Epithelial cell of proximal tubule (primary cell): ENCODE results near the gene FBXW7. TPM values are rescaled to one million over a fixed set of nuclear protein-coding genes. Genes with fewer than 3 reads are reported as not detected.

Experiments used
- DNase-seq: peaks from one replicate; pipeline ENCODE4 v3.0.0-alpha.2; 2011; ENCODE audit warnings: low read depth
- H3K4me3 ChIP-seq: 2 replicates; pipeline ENCODE4 v1.5.1; 2011; ENCODE audit warnings: low read depth, mild to moderate bottlenecking, low read length
- CTCF ChIP-seq: conservative IDR thresholded peaks from 2 replicates; pipeline ENCODE4 v1.5.1; 2012; ENCODE audit warnings: low read depth, mild to moderate bottlenecking, low read length
- total RNA-seq: library from RNA; depleted of rRNA; stranded (reverse); fragments of >200 nt; gene quantifications from 2 replicates; pipeline ENCODE4 v1.2.3, GENCODE V29; 2015

Gene FBXW7
- total RNA-seq, 1 donor from 2014 or later = 32.9 TPM

DNA sequence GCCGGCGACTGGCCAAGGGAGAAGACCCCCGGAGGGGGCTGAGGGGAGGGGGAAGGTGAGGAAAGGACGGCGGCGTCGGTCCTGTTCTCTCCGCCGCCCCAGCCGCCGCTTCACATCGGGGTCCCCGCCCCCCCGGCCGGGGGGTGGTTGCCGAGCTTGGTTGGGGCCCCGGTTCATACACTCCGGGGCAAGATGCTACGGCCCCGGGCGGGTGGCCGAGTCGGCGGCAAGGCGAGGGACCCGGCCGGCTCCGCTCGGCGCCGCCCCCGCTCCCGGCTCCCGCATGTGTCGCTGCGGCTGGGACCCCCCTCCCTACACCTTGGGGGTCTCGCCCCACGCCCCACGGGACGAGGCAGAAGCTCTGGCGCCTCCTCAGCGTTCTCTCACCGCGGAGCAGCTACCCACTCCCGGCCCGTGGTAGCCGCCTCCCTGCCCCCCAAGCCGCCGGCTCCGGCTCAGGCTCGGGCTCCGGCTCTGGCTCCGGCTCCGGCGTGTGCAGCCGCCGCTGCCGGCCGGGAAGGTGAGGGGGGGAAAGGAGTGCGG is 461 bp downstream of the FBXW7 start:
- no peak for DNase-seq
- no peak for TF ChIP-seq CTCF
- H3K4me3 ChIP-seq = peak overlapping the region; percentile 78

DNA sequence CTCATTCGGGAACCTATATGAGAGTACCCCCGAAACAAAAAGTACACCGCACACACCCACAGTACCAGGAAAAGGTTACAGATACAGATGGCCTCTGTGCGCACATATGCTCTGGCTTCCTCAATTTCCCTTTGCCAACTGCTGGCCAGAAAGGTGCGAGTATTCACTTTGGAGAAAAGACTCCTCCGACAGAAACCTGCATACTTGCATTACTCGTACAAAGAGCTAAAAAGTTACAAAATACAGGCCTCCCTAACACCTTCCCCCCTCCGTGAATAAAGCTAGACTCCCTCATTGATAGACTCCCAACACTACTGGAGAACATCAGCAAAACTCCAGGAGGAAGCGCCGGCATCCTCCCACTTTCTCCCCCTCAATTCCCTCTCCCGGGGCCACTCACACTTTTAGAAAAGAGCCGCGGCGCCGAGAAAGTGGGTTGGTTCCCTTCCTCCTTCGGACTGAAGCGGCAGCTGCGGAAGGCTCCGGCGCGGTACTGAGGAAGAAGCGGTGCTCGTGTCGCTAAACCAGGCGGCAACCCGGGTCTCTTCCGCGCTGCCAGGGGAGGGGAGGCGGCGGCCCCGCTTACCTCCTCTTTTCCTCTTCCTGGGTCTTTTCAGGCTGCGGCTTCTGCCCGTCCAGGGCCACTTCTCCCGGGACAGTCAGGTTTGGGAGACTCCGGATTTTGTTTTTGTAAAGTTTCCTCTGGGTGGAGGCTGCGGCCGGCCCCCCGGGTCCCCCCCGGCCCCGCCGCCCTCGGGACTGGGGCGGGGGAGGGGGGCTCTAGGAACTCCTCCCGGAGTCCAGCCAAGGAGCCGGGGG is 1.1 kb downstream of the FBXW7 start:
- no peak for DNase-seq
- TF ChIP-seq CTCF = no peak
- peak overlapping the region; percentile 78 for H3K4me3 ChIP-seq

GRCh38 chr4:152531479-152531878 is 4.4 kb downstream of the FBXW7 start:
- H3K4me3 ChIP-seq = no peak overlapping the region
- DNase-seq = no peak
- TF ChIP-seq CTCF = no peak

- TF ChIP-seq CTCF = no peak
- no peak overlapping the region for H3K4me3 ChIP-seq
- no peak for DNase-seq
Measured at GRCh38 chr4:152530600-152530999, 5.3 kb downstream of the FBXW7 start.

- TF ChIP-seq CTCF = no peak
- no peak overlapping the region for H3K4me3 ChIP-seq
- no peak for DNase-seq
Measured at GRCh38 chr4:152529880-152530279, 6.0 kb downstream of the FBXW7 start.

- no peak for TF ChIP-seq CTCF
- no peak for DNase-seq
- no peak overlapping the region for H3K4me3 ChIP-seq
Measured at GRCh38 chr4:152528060-152528459, 7.8 kb downstream of the FBXW7 start.

- H3K4me3 ChIP-seq = no peak overlapping the region
- TF ChIP-seq CTCF = no peak
- no peak for DNase-seq
Measured at GRCh38 chr4:152525878-152526277, 10.0 kb downstream of the FBXW7 start.
